NCI-H146 (cell line): ENCODE data around the gene LAMTOR5.

Experiments used
- DNase-seq: peaks from one replicate; lab custom pipeline; 2025; lab: John Stamatoyannopoulos, UW

LAMTOR5 gene

GRCh38 chr1:110387048-110387754 is 20.3 kb downstream of the LAMTOR5 start:
- no peak for DNase-seq

- no peak for DNase-seq
Observed at GRCh38 chr1:110385369-110385768, 22.1 kb downstream of the LAMTOR5 start.

GRCh38 chr1:110384581-110385321 is 22.7 kb downstream of the LAMTOR5 start:
- no peak for DNase-seq

DNA sequence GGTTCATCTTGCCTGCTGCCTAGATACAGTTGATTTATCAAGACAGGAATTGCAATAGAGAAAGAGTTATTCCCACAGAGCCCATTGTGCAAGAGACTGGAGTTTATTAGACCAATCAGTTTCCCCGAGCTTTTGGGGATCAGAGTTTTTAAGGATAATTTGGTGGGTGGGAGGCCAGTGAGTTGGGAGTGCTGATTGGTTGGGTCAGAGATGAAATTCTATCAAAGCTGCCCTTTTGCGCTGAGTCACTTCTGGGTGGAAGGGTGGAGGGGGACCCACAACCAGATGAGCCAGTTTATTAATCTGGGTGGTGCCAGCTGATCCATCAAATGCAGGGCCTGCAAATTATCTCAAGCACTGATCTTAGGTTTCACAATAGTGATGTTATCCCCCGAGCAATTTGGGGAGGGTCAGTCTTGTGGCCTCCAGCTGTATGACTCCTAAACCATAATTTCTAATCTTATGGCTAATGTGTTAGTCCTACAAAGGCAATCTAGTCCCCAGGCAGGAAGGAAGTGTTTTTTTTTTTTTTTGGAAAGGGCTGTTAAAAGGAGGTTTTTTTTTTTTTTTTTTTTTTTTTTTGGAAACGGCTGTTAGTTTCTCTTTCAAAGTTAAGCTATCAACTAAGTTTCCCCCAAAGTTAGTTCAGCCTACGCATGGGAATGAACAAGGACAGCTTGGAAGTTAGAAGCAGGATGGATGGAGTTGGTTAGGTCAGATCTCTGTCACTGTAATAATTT is 24.1 kb downstream of the LAMTOR5 start:
- DNase-seq = no peak

GRCh38 chr1:110380672-110381283 is 26.7 kb downstream of the LAMTOR5 start:
- DNase-seq = no peak

- DNase-seq = no peak
Observed at GRCh38 chr1:110375490-110375889, 32.0 kb downstream of the LAMTOR5 start.

- DNase-seq = no peak
Observed at GRCh38 chr1:110370827-110371226, 36.7 kb downstream of the LAMTOR5 start.

GRCh38 chr1:110364221-110364620 is 43.3 kb downstream of the LAMTOR5 start:
- DNase-seq = no peak

GRCh38 chr1:110361856-110362255 is 45.6 kb downstream of the LAMTOR5 start:
- no peak for DNase-seq

- DNase-seq = no peak
Observed at GRCh38 chr1:110360431-110360830, 47.1 kb downstream of the LAMTOR5 start.

DNA sequence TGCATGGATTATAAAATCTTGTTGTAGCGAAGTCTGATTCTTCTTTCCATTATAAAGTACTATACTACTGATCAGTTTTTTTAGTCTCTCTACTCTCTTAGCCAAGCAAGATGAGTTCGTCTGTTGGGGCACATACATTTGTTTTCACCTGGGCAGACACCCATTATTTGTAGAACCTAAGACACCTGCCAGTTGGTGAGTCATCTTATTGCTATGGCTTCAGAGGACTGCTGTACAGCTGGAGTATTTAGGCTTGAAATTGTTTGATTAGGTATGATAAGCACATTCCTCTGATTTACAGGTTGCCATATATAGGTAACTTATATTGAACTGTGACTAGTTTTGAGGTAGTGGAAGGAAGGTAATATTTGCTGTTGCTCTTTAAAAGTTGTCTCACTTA is 51.1 kb downstream of the LAMTOR5 start:
- peak; percentile 44 for DNase-seq

- no peak for DNase-seq
Observed at GRCh38 chr1:110355321-110355720, 52.2 kb downstream of the LAMTOR5 start.
